Measurements from ENCODE around the gene SIAH1.
"Not testable (repeated sequence)": the region's sequence is repeated elsewhere in the genome, so short reads cannot be mapped to it uniquely, and the experiment has no call there.

SIAH1 gene

DNA sequence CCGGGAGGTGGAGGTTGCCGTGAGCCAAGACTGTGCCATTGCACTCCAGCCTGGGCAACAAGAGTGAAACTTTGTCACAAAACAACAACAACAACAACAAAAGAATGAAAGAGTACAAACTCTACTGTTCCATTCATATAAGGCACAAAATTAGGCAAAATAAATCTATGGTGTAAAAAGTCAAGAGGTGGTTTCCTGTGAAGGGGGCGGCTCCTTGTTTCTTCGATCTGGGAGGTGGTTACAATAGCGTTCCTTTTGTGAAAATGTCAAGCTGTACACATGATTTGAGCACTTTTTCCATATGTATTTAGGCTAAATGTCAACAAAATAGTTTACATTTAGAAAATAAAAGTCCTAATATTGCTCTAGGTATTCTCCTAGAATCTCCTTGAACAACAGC is 6.9 kb downstream of the SIAH1 start:
- ChIA-PET POLR2A (no interaction called here), CTCF (interaction anchor here (0.6 kb wide), 1 partner anchor 252 kb away, joined by 3 read pairs; no protein-coding TSS in a partner anchor)
- Histone ChIP-seq H3K9me3 (ENCODE audit: control insufficient read depth, insufficient read depth, low read depth, low read length) (no peaks in the 10 kb centered on the region), H3K27ac (ENCODE audit: extremely low read depth, low read depth, low read length) (no peak overlapping the region), H3K4me3 (ENCODE audit: low read depth, low read length) (no peak overlapping the region), H3K36me3 (ENCODE audit: control insufficient read depth in 2 of 2, insufficient read depth in 1 of 2, low read length in 2 of 2) (no peaks in the 10 kb centered on the region; a peak in 1 of 3 replicates), H3K4me1 (ENCODE audit: control insufficient read depth, insufficient read depth, low read length) (peaks cover 21% of the 10 kb centered on the region)
- TF ChIP-seq ZNF585B (tag by site-specific recombination; IDR thresholded peaks at IDR 0.05) (no peak), ZNF394 (tag by site-specific recombination; IDR thresholded peaks at IDR 0.05; ENCODE audit: borderline replicate concordance) (no peak)

DNA sequence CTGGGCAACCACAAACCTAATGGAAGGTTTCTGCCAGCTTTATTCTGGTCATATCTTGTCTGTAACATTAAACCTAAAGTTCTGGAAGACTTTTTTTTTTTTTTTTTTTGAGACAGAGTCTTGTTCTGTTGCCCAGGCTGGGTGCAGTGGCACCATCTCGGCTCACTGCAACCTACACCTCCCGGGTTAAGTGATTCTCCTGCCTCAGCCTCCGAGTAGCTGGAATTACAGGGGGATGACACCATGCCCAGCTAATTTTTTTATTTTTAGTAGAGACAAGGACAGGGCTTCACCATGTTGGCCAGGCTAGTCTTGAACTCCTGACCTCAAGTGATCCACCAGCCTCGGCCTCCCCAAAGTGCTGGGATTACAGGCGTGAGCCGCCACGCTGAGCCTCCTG is 7.9 kb downstream of the SIAH1 start:
- ChIA-PET POLR2A (interaction anchor here (0.6 to 2.1 kb wide), 2 partner anchors 11 to 1814 kb away, joined by 3 to 9 read pairs; no protein-coding TSS in a partner anchor), CTCF (interaction anchor here (1.5 kb wide), 1 partner anchor 246 kb away, joined by 5 read pairs; no protein-coding TSS in a partner anchor)
- not testable (repeated sequence) for H3K27ac ChIP-seq (ENCODE audit: extremely low read depth, low read depth, low read length); H3K36me3 ChIP-seq (ENCODE audit: control insufficient read depth in 2 of 2, insufficient read depth in 1 of 2, low read length in 2 of 2); H3K9me3 ChIP-seq (ENCODE audit: control insufficient read depth, insufficient read depth, low read depth, low read length); H3K4me3 ChIP-seq (ENCODE audit: low read depth, low read length)
- H3K4me1 ChIP-seq (ENCODE audit: control insufficient read depth, insufficient read depth, low read length) = peaks cover 25% of the 10 kb centered on the region

DNA sequence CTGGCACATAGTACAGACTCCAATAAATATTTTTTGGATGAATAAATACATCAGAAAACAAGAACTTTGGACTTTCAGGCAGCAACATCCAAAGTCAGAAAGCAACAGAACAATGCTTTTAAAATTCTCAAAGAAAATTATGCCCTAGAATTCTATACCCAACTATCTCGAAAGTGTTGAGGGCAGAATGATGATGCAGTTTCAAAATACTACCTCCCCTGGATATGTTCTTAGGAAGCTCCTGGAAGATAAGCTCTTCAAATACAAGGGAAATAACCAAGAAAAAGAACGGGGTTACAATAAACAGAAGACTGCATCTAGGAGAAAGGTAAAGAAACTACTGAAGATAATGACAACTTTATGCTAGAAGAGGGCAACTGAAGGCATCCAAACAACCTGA is 11.0 kb downstream of the SIAH1 start:
- H3K36me3 ChIP-seq (ENCODE audit: control insufficient read depth in 2 of 2, insufficient read depth in 1 of 2, low read length in 2 of 2) = no peaks in the 10 kb centered on the region
- no peaks in the 10 kb centered on the region for H3K9me3 ChIP-seq (ENCODE audit: control insufficient read depth, insufficient read depth, low read depth, low read length)
- no peak overlapping the region for H3K4me3 ChIP-seq (ENCODE audit: low read depth, low read length)
- TF ChIP-seq, protein P1, sequence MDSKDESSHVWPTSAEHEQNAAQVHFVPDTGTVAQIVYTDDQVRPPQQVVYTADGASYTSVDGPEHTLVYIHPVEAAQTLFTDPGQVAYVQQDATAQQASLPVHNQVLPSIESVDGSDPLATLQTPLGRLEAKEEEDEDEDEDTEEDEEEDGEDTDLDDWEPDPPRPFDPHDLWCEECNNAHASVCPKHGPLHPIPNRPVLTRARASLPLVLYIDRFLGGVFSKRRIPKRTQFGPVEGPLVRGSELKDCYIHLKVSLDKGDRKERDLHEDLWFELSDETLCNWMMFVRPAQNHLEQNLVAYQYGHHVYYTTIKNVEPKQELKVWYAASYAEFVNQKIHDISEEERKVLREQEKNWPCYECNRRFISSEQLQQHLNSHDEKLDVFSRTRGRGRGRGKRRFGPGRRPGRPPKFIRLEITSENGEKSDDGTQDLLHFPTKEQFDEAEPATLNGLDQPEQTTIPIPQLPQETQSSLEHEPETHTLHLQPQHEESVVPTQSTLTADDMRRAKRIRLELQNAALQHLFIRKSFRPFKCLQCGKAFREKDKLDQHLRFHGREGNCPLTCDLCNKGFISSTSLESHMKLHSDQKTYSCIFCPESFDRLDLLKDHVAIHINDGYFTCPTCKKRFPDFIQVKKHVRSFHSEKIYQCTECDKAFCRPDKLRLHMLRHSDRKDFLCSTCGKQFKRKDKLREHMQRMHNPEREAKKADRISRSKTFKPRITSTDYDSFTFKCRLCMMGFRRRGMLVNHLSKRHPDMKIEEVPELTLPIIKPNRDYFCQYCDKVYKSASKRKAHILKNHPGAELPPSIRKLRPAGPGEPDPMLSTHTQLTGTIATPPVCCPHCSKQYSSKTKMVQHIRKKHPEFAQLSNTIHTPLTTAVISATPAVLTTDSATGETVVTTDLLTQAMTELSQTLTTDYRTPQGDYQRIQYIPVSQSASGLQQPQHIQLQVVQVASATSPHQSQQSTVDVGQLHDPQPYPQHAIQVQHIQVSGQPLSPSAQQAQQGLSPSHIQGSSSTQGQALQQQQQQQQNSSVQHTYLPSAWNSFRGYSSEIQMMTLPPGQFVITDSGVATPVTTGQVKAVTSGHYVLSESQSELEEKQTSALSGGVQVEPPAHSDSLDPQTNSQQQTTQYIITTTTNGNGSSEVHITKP (tag by site-specific recombination; IDR thresholded peaks at IDR 0.05) = peak; percentile 18; the same call in 1 of the 2 replicates
- TF ChIP-seq, protein P2, sequence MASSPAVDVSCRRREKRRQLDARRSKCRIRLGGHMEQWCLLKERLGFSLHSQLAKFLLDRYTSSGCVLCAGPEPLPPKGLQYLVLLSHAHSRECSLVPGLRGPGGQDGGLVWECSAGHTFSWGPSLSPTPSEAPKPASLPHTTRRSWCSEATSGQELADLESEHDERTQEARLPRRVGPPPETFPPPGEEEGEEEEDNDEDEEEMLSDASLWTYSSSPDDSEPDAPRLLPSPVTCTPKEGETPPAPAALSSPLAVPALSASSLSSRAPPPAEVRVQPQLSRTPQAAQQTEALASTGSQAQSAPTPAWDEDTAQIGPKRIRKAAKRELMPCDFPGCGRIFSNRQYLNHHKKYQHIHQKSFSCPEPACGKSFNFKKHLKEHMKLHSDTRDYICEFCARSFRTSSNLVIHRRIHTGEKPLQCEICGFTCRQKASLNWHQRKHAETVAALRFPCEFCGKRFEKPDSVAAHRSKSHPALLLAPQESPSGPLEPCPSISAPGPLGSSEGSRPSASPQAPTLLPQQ (tag by site-specific recombination; IDR thresholded peaks at IDR 0.05) = no peak
- no peak for TF ChIP-seq PRDM1 (tag by site-specific recombination; IDR thresholded peaks at IDR 0.05)
- no peak for TF ChIP-seq BCL11A (tag by site-specific recombination; IDR thresholded peaks at IDR 0.05; ENCODE audit: low read depth)
- TF ChIP-seq GLI2 (tag by site-specific recombination; IDR thresholded peaks at IDR 0.05; ENCODE audit: borderline replicate concordance, low read depth) = no peak
- TF ChIP-seq ZSCAN16 (tag by site-specific recombination; IDR thresholded peaks at IDR 0.05) = no peak
- ChIA-PET CTCF (interaction anchor here (0.8 kb wide), 1 partner anchor 1334 kb away, joined by 4 read pairs; no protein-coding TSS in a partner anchor), POLR2A (no interaction called here)
- no peak overlapping the region for H3K27ac ChIP-seq (ENCODE audit: extremely low read depth, low read depth, low read length)
- H3K4me1 ChIP-seq (ENCODE audit: control insufficient read depth, insufficient read depth, low read length) = peaks cover 33% of the 10 kb centered on the region

DNA sequence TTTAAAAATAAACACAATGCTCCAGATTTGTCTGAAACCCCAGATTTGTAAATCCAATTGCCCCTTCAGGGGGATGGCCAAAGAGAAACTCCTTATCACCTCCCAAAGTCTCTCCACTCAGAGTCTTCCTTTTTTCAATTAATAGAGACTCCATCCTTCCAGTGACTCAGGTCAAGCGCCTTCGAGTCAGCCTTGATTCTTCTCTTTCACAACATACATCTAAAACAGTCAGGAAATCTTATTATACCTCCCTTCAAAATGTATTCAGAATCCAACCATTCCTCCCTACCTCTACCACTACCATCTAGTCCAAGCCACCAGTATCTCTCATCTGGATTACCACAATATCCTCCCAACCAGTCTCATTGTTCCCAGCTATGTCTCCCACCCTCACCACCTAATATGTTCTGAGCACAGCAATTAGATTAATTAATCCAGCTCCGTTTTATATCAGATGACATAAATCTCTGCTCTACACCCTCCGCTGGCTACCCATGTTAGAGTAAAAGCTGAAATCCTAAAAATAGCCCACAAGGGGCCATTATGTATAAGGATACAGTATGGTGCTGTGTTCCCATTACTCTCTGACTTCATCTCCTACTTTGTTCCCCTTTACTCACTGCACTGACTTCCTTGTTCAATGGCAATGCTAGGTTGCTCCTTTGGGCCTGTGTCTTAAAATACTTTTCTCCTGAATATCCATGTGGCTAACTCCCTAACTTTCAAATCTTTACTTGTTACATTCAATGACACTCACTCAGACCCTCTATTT is 11.8 kb downstream of the SIAH1 start:
- Histone ChIP-seq H3K27ac (ENCODE audit: extremely low read depth, low read depth, low read length) (no peak overlapping the region), H3K4me3 (ENCODE audit: low read depth, low read length) (no peak overlapping the region), H3K36me3 (ENCODE audit: control insufficient read depth in 2 of 2, insufficient read depth in 1 of 2, low read length in 2 of 2) (no peaks in the 10 kb centered on the region), H3K9me3 (ENCODE audit: control insufficient read depth, insufficient read depth, low read depth, low read length) (no peaks in the 10 kb centered on the region), H3K4me1 (ENCODE audit: control insufficient read depth, insufficient read depth, low read length) (peaks cover 35% of the 10 kb centered on the region)
- POLR2A ChIA-PET = no interaction called here
- CTCF ChIA-PET = interaction anchor here (0.8 to 1.0 kb wide), 2 partner anchors 17 to 1333 kb away, joined by 3 to 4 read pairs; no protein-coding TSS in a partner anchor
- TF ChIP-seq ZNF510 (tag by site-specific recombination; IDR thresholded peaks at IDR 0.05; ENCODE audit: insufficient replicate concordance) (no peak), ZNF830 (tag by site-specific recombination; IDR thresholded peaks at IDR 0.05; ENCODE audit: low read depth) (no peak), YY2 (tag by site-specific recombination; IDR thresholded peaks at IDR 0.05) (no peak), ZNF202 (tag by site-specific recombination; IDR thresholded peaks at IDR 0.05; ENCODE audit: borderline replicate concordance) (no peak), ZFP69B (tag by site-specific recombination; IDR thresholded peaks at IDR 0.05) (no peak)
- TF ChIP-seq, protein P3, sequence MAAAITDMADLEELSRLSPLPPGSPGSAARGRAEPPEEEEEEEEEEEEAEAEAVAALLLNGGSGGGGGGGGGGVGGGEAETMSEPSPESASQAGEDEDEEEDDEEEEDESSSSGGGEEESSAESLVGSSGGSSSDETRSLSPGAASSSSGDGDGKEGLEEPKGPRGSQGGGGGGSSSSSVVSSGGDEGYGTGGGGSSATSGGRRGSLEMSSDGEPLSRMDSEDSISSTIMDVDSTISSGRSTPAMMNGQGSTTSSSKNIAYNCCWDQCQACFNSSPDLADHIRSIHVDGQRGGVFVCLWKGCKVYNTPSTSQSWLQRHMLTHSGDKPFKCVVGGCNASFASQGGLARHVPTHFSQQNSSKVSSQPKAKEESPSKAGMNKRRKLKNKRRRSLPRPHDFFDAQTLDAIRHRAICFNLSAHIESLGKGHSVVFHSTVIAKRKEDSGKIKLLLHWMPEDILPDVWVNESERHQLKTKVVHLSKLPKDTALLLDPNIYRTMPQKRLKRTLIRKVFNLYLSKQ (tag by site-specific recombination; IDR thresholded peaks at IDR 0.05; ENCODE audit: borderline replicate concordance) = no peak
- TF ChIP-seq, protein P4, sequence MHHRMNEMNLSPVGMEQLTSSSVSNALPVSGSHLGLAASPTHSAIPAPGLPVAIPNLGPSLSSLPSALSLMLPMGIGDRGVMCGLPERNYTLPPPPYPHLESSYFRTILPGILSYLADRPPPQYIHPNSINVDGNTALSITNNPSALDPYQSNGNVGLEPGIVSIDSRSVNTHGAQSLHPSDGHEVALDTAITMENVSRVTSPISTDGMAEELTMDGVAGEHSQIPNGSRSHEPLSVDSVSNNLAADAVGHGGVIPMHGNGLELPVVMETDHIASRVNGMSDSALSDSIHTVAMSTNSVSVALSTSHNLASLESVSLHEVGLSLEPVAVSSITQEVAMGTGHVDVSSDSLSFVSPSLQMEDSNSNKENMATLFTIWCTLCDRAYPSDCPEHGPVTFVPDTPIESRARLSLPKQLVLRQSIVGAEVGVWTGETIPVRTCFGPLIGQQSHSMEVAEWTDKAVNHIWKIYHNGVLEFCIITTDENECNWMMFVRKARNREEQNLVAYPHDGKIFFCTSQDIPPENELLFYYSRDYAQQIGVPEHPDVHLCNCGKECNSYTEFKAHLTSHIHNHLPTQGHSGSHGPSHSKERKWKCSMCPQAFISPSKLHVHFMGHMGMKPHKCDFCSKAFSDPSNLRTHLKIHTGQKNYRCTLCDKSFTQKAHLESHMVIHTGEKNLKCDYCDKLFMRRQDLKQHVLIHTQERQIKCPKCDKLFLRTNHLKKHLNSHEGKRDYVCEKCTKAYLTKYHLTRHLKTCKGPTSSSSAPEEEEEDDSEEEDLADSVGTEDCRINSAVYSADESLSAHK (tag by site-specific recombination; IDR thresholded peaks at IDR 0.05) = no peak
